ENCODE measurements around the gene MYZAP. TPM values are rescaled to one million over a fixed set of nuclear protein-coding genes. Genes with fewer than 3 reads are reported as not detected.

Gene MYZAP
- total and polyA plus RNA-seq, 10 of the 15 experiments (the other 5 are each of a cell fraction or from before 2014, with no cell fraction given) = not detected

DNA sequence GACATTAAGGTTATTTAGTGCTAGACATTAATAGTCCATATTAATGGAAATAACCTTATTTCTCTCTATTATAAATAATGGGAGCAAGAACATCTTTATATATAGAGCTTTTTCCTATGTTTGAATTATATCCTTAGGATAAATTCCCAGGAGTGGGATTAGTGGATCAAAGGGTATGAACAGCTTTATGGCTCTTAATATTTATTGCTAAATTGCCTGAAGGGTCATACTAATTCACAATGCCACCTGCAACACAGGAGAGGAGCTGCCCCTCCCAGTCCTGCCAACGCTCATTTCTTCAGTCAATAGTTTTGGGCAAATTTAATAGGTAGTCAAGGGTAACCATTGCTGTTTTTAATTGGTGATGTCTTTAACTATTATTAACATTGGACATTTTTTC lies 65.9 kb downstream of the MYZAP start (continued):
- TF ChIP-seq CBX5 (IDR thresholded peaks at IDR 0.05; ENCODE audit: low read depth) (no peak), STAT1 (conservative IDR thresholded peaks at IDR 0.05) (no peak), EP300 (IDR thresholded peaks at IDR 0.05; ENCODE audit: borderline replicate concordance in 1 of 2, control insufficient read depth in 1 of 2, low read depth in 2 of 2, low read length in 2 of 2) (no peak), MEF2A (IDR thresholded peaks at IDR 0.05; ENCODE audit: insufficient read depth, low read depth, low read length) (no peak), CBFB (IDR thresholded peaks at IDR 0.05; ENCODE audit: low read depth) (no peak)
- TF ChIP-seq, protein P1, sequence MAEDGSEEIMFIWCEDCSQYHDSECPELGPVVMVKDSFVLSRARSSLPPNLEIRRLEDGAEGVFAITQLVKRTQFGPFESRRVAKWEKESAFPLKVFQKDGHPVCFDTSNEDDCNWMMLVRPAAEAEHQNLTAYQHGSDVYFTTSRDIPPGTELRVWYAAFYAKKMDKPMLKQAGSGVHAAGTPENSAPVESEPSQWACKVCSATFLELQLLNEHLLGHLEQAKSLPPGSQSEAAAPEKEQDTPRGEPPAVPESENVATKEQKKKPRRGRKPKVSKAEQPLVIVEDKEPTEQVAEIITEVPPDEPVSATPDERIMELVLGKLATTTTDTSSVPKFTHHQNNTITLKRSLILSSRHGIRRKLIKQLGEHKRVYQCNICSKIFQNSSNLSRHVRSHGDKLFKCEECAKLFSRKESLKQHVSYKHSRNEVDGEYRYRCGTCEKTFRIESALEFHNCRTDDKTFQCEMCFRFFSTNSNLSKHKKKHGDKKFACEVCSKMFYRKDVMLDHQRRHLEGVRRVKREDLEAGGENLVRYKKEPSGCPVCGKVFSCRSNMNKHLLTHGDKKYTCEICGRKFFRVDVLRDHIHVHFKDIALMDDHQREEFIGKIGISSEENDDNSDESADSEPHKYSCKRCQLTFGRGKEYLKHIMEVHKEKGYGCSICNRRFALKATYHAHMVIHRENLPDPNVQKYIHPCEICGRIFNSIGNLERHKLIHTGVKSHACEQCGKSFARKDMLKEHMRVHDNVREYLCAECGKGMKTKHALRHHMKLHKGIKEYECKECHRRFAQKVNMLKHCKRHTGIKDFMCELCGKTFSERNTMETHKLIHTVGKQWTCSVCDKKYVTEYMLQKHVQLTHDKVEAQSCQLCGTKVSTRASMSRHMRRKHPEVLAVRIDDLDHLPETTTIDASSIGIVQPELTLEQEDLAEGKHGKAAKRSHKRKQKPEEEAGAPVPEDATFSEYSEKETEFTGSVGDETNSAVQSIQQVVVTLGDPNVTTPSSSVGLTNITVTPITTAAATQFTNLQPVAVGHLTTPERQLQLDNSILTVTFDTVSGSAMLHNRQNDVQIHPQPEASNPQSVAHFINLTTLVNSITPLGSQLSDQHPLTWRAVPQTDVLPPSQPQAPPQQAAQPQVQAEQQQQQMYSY (CRISPR knock-in tag; IDR thresholded peaks at IDR 0.05) = no peak
- TF ChIP-seq, protein P2, sequence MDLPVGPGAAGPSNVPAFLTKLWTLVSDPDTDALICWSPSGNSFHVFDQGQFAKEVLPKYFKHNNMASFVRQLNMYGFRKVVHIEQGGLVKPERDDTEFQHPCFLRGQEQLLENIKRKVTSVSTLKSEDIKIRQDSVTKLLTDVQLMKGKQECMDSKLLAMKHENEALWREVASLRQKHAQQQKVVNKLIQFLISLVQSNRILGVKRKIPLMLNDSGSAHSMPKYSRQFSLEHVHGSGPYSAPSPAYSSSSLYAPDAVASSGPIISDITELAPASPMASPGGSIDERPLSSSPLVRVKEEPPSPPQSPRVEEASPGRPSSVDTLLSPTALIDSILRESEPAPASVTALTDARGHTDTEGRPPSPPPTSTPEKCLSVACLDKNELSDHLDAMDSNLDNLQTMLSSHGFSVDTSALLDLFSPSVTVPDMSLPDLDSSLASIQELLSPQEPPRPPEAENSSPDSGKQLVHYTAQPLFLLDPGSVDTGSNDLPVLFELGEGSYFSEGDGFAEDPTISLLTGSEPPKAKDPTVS (IDR thresholded peaks at IDR 0.05; ENCODE audit: low read depth, low read length) = no peak
- TF ChIP-seq, protein P3, sequence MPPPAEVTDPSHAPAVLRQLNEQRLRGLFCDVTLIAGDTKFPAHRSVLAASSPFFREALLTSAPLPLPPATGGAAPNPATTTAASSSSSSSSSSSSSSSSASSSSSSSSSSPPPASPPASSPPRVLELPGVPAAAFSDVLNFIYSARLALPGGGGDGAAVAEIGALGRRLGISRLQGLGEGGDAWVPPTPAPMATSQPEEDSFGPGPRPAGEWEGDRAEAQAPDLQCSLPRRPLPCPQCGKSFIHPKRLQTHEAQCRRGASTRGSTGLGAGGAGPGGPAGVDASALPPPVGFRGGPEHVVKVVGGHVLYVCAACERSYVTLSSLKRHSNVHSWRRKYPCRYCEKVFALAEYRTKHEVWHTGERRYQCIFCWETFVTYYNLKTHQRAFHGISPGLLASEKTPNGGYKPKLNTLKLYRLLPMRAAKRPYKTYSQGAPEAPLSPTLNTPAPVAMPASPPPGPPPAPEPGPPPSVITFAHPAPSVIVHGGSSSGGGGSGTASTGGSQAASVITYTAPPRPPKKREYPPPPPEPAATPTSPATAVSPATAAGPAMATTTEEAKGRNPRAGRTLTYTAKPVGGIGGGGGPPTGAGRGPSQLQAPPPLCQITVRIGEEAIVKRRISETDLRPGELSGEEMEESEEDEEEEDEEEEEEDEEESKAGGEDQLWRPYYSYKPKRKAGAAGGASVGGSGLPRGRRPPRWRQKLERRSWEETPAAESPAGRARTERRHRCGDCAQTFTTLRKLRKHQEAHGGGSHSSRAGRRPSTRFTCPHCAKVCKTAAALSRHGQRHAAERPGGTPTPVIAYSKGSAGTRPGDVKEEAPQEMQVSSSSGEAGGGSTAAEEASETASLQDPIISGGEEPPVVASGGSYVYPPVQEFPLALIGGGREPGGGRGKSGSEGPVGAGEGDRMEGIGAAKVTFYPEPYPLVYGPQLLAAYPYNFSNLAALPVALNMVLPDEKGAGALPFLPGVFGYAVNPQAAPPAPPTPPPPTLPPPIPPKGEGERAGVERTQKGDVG (CRISPR knock-in tag; IDR thresholded peaks at IDR 0.05) = no peak

Measured in GM12878 (cell line).